ENCODE results near the gene SH3RF3.

DNA sequence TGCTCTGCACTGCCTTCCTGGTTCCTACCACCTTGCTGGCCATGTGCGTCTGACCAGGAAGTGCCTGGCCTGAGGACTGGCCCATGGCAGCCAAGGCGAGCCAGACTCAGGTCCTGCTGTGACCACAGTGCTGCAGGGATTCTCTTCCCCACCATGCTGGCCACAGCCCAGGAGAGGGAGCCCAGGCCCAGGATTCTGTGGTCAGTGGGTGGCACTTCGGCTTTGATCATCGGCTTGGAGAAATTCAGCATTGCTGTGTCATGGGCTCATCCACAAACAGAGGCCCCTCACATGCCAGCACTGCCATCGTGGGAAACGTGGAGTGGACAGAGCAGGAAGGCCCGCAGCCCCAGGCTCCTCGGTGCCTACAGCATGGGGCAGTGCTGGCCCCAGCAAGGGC, 273.2 kb downstream of the SH3RF3 start:
- TF ChIP-seq POLR2AphosphoS5 (IDR thresholded peaks at IDR 0.05; ENCODE audit: low read depth, low read length) (no peak), TAF1 (IDR thresholded peaks at IDR 0.05; ENCODE audit: borderline replicate concordance, insufficient read depth, low read length) (no peak)
- TF ChIP-seq, protein P1, sequence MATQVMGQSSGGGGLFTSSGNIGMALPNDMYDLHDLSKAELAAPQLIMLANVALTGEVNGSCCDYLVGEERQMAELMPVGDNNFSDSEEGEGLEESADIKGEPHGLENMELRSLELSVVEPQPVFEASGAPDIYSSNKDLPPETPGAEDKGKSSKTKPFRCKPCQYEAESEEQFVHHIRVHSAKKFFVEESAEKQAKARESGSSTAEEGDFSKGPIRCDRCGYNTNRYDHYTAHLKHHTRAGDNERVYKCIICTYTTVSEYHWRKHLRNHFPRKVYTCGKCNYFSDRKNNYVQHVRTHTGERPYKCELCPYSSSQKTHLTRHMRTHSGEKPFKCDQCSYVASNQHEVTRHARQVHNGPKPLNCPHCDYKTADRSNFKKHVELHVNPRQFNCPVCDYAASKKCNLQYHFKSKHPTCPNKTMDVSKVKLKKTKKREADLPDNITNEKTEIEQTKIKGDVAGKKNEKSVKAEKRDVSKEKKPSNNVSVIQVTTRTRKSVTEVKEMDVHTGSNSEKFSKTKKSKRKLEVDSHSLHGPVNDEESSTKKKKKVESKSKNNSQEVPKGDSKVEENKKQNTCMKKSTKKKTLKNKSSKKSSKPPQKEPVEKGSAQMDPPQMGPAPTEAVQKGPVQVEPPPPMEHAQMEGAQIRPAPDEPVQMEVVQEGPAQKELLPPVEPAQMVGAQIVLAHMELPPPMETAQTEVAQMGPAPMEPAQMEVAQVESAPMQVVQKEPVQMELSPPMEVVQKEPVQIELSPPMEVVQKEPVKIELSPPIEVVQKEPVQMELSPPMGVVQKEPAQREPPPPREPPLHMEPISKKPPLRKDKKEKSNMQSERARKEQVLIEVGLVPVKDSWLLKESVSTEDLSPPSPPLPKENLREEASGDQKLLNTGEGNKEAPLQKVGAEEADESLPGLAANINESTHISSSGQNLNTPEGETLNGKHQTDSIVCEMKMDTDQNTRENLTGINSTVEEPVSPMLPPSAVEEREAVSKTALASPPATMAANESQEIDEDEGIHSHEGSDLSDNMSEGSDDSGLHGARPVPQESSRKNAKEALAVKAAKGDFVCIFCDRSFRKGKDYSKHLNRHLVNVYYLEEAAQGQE (IDR thresholded peaks at IDR 0.05; ENCODE audit: insufficient read depth in 1 of 2, low read depth in 2 of 2, low read length in 2 of 2), result no peak
